Measurements from ENCODE around the gene SEC63.
A peak's percentile ranks its signal among the peaks of the same experiment; 100 is the strongest.

SEC63 gene

GRCh38 chr6:107853230-107853629, 104.8 kb downstream of the SEC63 start:
- Histone ChIP-seq H3K27me3 (ENCODE audit: insufficient read depth, low read length) (no peaks in the 10 kb centered on the region), H2AFZ (ENCODE audit: low read length) (no peak overlapping the region), H3K36me3 (ENCODE audit: insufficient read depth, low read length) (no peaks in the 10 kb centered on the region), H3K4me2 (ENCODE audit: low read length) (no peak overlapping the region), H3K4me3 (ENCODE audit: low read depth, low read length, poor library complexity, severe bottlenecking) (no peak overlapping the region), H3K9me3 (ENCODE audit: low read length) (no peaks in the 10 kb centered on the region), H3K9me2 (ENCODE audit: low read depth, low read length) (no peaks in the 10 kb centered on the region), H3K4me1 (ENCODE audit: insufficient read depth, low read length, severe bottlenecking) (peaks cover 5% of the 10 kb centered on the region), H3K9ac (ENCODE audit: low read length) (no peak overlapping the region), H3K79me2 (ENCODE audit: insufficient read depth, low read length) (no peaks in the 10 kb centered on the region), H3F3A (ENCODE audit: insufficient read depth, low read length) (no peaks in the 10 kb centered on the region), H3K27ac (ENCODE audit: low read depth, low read length, poor library complexity, severe bottlenecking) (no peak overlapping the region), H4K20me1 (ENCODE audit: insufficient read depth, low read length) (no peaks in the 10 kb centered on the region)
- no peak for TF ChIP-seq CTCF (IDR thresholded peaks at IDR 0.05; ENCODE audit: low read length)
- TF ChIP-seq EZH2 (IDR thresholded peaks at IDR 0.05; ENCODE audit: borderline replicate concordance, low read length): no peak

GRCh38 chr6:107849325-107849724, 108.7 kb downstream of the SEC63 start:
- Histone ChIP-seq H3K27ac (ENCODE audit: low read depth, low read length, poor library complexity, severe bottlenecking) (no peak overlapping the region), H3K36me3 (ENCODE audit: insufficient read depth, low read length) (no peaks in the 10 kb centered on the region), H3K4me3 (ENCODE audit: low read depth, low read length, poor library complexity, severe bottlenecking) (no peak overlapping the region), H3K9ac (ENCODE audit: low read length) (no peak overlapping the region), H4K20me1 (ENCODE audit: insufficient read depth, low read length) (no peaks in the 10 kb centered on the region), H3K9me3 (ENCODE audit: low read length) (no peaks in the 10 kb centered on the region), H3K27me3 (ENCODE audit: insufficient read depth, low read length) (no peaks in the 10 kb centered on the region), H3K4me1 (ENCODE audit: insufficient read depth, low read length, severe bottlenecking) (peaks cover 11% of the 10 kb centered on the region), H3K9me2 (ENCODE audit: low read depth, low read length) (no peaks in the 10 kb centered on the region), H3K79me2 (ENCODE audit: insufficient read depth, low read length) (no peaks in the 10 kb centered on the region), H2AFZ (ENCODE audit: low read length) (no peak overlapping the region), H3F3A (ENCODE audit: insufficient read depth, low read length) (no peaks in the 10 kb centered on the region), H3K4me2 (ENCODE audit: low read length) (no peak overlapping the region)
- TF ChIP-seq EZH2 (IDR thresholded peaks at IDR 0.05; ENCODE audit: borderline replicate concordance, low read length): no peak
- TF ChIP-seq CTCF (IDR thresholded peaks at IDR 0.05; ENCODE audit: low read length): no peak

GRCh38 chr6:107847844-107848802, 109.9 kb downstream of the SEC63 start:
- no peak overlapping the region for H3K27ac ChIP-seq (ENCODE audit: low read depth, low read length, poor library complexity, severe bottlenecking)
- H3K4me1 ChIP-seq (ENCODE audit: insufficient read depth, low read length, severe bottlenecking): peaks cover 11% of the 10 kb centered on the region
- H3K36me3 ChIP-seq (ENCODE audit: insufficient read depth, low read length): no peaks in the 10 kb centered on the region
- 0 out of 2 replicates have a peak overlapping the region, but pooled peaks have one; percentile 18 for H2AFZ ChIP-seq (ENCODE audit: low read length)
- H3K9ac ChIP-seq (ENCODE audit: low read length): peak overlapping the region; percentile 40; the same call in 1 of the 2 replicates
- H3F3A ChIP-seq (ENCODE audit: insufficient read depth, low read length): no peaks in the 10 kb centered on the region
- no peaks in the 10 kb centered on the region for H3K9me2 ChIP-seq (ENCODE audit: low read depth, low read length)
- no peaks in the 10 kb centered on the region for H4K20me1 ChIP-seq (ENCODE audit: insufficient read depth, low read length)
- H3K9me3 ChIP-seq (ENCODE audit: low read length): no peaks in the 10 kb centered on the region
- no peaks in the 10 kb centered on the region for H3K27me3 ChIP-seq (ENCODE audit: insufficient read depth, low read length)
- peak overlapping the region; percentile 77 for H3K4me2 ChIP-seq (ENCODE audit: low read length)
- TF ChIP-seq EZH2 (IDR thresholded peaks at IDR 0.05; ENCODE audit: borderline replicate concordance, low read length) (no peak), CTCF (IDR thresholded peaks at IDR 0.05; ENCODE audit: low read length) (peak; percentile 97)
- H3K79me2 ChIP-seq (ENCODE audit: insufficient read depth, low read length): no peaks in the 10 kb centered on the region
- peak overlapping the region; percentile 57 for H3K4me3 ChIP-seq (ENCODE audit: low read depth, low read length, poor library complexity, severe bottlenecking)

Measured in OCI-LY1 (cell line).